Stimulated activated CD8-positive, alpha-beta memory T cell treated with anti-CD3 and anti-CD28 coated beads, Interleukin-12 subunit alpha, Interleukin-12 subunit beta, amount 100 ng/mL, for 4 hours (primary cell): Measurements from ENCODE around the gene FAM180A.

Source experiments
- DNase-seq: peaks from one replicate; pipeline ENCODE4 v3.0.0-alpha.2; 2020; ENCODE audit warnings: low read depth

The FAM180A gene

GRCh38 chr7:135771961-135772638 is 23.5 kb upstream of the FAM180A start:
- no peak for DNase-seq

DNA sequence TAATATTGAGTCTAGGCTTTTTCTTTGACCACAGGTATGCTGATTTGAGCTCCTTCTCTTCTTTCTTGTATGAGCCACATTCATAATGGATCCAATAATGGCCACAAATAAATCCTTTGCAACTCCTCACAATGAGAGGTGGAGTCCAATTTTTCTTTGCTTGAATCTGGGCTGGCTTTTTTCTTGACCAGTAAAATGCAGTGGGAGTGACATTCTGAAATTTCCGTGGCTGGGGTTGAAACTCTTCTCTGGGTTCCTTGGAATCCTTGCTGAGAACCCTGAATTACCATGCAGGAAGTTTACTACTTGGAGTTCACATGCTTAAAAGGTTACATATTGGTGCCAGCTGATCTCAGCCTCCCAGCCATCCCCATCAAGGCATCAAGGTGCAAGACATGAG is 22.4 kb upstream of the FAM180A start:
- DNase-seq: no peak

DNA sequence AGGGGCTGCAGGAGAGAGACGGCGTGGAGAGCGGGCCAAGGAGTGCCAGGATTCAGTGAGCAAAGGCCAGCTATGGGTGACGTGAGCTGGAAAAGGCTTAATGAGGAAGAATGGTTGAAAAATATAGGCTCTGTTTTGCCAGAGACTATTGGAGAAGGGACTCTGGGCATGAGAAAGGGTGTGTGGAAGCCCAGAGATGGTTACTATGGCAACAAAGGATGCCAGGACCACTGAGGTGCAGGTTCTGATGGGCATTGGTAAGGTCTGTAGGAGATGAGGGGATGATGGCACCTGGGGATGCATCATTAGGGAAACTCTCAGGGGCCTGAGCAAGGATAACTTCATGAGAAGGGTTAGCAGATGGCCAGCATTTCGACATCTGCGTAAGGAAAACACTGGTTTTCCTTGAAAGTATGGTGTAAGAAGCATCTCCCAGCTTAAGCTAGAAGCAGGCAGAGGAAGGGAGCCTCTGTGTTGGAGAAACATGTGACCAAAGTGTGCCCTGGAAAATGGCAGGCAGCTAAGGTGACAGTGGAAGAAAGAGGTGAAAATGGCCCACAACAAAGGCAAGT is 21.6 kb upstream of the FAM180A start:
- no peak for DNase-seq

GRCh38 chr7:135769005-135769802 is 20.6 kb upstream of the FAM180A start:
- no peak for DNase-seq

DNA sequence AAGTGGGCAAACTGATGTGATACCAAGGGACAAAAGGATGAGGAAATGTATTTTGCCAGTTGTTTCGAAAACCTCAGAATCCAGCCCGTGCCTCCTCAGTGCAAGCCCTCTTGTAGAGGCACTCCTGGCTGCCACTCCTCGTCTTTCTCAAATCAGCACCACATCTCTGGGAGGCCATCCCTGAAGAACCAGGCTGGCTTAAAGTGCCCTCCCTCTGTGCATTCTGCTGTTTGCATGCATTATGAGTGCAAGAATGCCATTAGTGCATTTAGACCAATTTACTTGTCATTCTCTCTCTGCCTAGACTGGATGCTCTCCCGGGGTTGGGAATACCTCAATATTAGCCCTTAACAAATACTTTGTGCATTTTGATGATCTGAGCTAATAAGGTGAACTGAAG is 19.9 kb upstream of the FAM180A start:
- no peak for DNase-seq

- no peak for DNase-seq
Measured at GRCh38 chr7:135768064-135768463, 19.5 kb upstream of the FAM180A start.

DNA sequence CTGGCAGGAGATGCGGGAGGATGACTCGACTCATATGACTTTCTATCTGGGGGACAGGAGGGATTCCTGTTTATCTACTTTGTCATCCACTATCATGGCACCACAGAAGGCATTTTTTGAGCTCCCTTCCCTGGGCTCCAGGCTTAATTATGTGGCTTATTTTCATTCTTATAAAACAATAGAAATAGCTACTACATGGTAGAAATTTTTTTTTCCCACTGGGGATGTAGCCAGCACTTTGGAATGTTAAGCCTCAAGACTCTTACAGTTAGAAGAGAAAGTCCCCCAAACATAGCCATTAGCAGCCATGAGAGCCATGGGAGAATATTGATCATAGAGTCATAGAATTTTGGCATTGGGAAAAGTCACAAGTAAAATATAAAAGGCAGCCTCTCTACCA is 14.6 kb upstream of the FAM180A start:
- DNase-seq: no peak

DNA sequence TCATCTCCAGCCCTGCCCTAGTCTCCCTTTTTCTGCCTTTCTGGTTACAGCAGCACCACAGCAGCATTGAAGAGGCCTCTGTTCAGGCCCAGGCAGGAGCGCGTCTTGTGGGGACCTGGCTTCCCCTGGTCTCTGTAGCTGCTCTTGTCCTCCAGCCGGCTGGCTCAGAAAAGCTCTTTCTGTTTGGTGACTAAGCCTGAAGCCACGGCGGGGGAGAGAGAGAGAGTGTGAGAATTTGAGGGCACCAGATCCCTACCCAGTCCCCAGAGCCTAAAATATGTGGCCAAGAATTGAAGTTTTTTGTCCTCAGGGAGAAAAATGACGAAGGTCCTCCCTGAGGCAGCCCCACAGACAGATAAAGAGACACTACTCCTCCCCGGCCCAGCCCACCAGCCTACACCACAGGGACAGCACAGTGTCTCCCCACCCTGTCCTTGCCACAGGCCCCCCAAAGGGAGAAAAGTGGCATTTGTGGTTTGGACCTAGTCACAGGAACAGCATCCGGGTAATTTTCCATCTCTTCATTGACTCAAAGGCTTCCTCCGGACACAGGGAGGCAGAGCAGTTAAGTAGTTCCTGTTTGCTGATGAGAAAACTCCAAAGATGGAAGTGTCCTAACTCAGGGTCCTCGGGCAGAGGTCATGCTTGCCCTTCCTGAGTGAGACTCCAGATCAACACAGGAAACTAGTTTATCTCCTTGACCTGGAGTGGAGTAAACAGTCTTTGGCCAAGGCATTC is 13.3 kb upstream of the FAM180A start:
- DNase-seq: no peak

- no peak for DNase-seq
Measured at GRCh38 chr7:135759532-135759931, 10.9 kb upstream of the FAM180A start.

- no peak for DNase-seq
Measured at GRCh38 chr7:135758531-135758932, 9.9 kb upstream of the FAM180A start.

GRCh38 chr7:135757719-135758411 is 9.3 kb upstream of the FAM180A start:
- no peak for DNase-seq

DNA sequence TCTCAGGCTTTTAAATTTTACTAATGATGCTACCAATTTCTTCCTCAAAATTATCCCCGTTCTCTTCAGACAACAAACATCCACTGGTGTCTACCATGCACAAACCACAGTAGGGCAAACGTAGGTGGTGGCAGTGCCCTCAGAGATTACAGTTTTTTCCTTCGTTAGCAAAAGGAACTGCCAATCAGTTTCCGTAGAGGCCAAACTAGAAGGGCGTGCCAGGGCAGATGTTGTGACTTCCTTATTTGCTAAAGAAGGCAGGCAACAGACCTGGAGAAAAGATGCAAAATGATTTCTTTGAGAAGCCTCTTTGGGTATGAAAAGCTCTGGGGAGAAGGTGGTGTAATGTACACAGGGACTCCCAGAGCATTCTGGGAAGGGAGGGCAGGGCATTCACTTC is 7.6 kb upstream of the FAM180A start:
- DNase-seq: no peak

DNA sequence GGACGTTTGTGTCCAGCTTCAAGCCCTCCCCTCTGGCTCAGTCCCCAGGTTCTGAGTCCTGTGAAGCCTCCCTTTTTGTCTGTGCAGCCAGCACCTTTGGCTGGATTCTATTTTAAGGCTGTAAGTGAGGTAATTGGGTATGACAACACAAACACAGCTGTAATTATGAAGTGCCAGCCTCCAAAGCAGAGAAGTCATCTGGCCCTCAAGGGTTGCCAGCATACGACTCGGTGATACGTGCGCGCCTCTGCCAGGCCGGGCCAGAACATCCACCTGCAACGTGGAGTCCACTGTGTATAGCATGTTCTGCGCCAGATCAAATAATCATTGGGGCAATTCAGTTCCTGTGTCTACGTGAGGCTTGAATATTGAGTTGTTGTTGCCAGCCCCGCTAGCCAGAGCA is 6.7 kb upstream of the FAM180A start:
- DNase-seq: no peak

DNA sequence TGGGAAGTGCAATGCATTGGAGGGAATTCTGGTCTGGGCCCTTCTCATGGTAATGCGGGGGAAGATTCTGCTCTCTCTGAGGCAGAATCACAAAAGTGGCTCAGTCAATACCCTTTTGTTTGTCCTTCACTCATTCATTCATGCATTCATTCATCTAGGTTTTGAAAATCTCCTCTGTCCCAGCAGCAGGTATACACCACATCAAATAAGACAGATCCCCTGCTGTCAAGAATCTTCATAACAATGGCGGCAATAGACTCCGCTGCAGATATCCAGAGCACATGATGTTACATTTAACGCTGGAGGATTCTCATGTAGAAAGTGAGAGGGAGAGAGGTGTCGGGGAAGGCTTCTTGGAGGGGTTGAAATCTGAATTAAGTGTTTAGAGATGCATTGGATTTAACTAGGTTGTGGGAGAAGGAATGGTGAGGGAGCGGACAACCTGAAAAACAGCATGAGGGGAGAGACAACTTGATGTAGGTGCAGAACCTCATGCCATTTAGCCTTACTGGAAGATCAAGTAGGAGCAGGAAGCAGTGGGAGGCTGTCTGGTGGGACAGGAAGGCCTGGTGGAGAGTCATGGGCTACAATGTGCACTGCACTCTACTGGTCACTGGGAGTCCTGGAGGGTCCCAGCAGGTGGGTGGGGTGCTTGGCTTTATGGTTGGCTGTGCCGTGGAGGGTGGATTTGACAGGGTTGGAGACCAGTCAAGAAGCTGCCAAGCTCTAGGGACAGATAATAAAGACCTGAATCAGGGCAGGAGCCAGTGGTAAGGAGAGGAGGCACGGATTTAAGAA is 5.2 kb upstream of the FAM180A start:
- DNase-seq: no peak

DNA sequence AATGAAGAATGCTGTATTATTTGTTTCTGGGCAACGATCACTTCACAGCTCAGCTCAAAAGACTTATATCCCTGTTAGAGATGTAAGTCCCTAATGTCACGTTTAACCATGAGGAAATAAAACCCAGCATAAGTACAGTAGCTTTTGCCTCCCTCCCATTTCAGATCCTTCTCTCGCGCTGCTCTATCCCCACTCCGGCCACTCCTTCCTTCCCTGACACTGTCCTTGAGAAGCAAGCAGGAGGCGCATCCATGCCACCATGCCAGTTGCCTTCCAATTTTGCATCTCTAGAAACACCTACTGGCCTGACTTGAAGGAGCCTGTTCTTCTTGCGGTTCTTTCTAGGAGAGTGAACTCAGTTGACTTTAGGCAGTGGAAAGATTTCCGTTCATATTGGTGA is 1.2 kb downstream of the FAM180A start:
- DNase-seq: no peak

DNA sequence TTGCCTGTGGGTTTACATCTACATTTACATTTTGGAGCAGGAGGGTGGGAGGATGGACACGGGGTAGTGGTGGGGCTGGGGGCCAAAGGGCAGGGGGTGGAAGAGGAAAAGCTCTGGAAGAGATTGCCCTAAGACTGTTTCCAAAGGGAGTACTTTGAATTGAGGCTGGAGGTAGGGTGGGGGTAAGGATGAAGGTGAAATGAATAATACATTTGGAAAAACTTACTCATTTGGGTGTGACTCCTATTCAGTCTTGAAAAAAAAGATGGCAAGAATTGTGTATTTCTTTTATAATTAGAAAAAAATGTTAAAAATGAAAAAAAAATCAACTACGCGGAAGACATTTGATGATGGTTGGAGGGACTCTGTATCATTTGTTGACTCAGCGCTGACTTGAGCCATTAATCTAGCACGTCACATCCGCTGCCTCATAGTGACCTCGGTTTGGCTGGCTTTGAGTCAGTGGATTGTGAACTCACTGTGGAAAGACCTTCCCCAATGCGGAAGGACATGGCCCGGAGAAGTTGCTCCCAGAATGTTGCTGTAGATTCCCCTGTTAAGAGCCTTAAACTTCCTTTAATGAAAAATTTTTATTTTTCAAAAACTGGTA is 2.8 kb downstream of the FAM180A start:
- DNase-seq: no peak

- no peak for DNase-seq
Measured at GRCh38 chr7:135744938-135745702, 3.5 kb downstream of the FAM180A start.

GRCh38 chr7:135743907-135744731 is 4.5 kb downstream of the FAM180A start:
- DNase-seq: no peak

- DNase-seq: no peak
Measured at GRCh38 chr7:135742371-135742770, 6.2 kb downstream of the FAM180A start.
